Measurements from ENCODE around the gene ADCK1. TPM values are rescaled to one million over a fixed set of nuclear protein-coding genes. Genes with fewer than 3 reads are reported as not detected.

Gene ADCK1
- total RNA-seq, 4 donors from 2014 or later = 4.2 to 10.7 (median 6.2) TPM

DNA sequence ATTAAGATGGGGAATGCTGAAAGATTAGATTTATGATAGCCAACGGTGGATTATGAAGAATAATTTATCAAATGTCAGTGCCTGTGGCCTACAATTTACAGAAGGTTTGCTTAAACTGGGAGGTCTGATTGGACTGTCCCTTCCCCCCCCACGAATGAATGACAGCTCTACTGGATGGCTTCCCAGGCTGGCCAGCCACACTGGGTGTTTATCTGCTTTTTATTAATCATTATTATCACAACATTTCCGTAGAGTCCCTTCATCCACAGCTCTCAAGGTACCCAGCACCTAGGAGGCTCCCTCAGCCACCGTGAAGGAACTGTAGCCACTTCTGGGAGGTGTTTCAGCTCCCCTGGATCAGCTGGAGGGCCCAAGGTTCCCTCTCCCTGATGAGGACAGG is 78.9 kb downstream of the ADCK1 start:
- ATAC-seq (ENCODE audit: low FRiP score) (no peak), DNase-seq (ENCODE audit: low spot score) (no peak)
- TF ChIP-seq, protein P1, sequence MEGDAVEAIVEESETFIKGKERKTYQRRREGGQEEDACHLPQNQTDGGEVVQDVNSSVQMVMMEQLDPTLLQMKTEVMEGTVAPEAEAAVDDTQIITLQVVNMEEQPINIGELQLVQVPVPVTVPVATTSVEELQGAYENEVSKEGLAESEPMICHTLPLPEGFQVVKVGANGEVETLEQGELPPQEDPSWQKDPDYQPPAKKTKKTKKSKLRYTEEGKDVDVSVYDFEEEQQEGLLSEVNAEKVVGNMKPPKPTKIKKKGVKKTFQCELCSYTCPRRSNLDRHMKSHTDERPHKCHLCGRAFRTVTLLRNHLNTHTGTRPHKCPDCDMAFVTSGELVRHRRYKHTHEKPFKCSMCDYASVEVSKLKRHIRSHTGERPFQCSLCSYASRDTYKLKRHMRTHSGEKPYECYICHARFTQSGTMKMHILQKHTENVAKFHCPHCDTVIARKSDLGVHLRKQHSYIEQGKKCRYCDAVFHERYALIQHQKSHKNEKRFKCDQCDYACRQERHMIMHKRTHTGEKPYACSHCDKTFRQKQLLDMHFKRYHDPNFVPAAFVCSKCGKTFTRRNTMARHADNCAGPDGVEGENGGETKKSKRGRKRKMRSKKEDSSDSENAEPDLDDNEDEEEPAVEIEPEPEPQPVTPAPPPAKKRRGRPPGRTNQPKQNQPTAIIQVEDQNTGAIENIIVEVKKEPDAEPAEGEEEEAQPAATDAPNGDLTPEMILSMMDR (IDR thresholded peaks at IDR 0.05) = no peak

DNA sequence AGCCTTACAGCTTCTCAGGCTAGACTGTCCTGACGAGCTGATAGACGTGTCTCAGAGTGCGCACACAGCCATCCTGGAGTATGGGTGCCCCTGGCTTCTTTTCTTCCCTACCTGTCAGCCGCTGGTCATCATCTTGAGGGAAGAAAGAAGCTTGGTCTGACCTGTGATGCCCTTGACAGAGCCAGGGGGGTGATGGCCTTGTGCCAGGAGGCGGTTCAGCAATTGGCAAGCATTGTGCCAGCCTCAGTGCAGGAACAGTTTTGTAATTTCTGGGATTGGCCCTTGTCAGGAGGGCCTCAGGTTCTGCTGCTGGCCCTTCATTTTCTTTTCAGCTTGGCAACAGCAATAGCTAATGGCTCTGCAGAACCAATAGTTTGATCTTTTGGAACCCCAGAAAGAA is 80.1 kb downstream of the ADCK1 start:
- DNase-seq (ENCODE audit: low spot score) = no peak
- ATAC-seq (ENCODE audit: low FRiP score) = no peak
- TF ChIP-seq, protein P1 (IDR thresholded peaks at IDR 0.05) = no peak

DNA sequence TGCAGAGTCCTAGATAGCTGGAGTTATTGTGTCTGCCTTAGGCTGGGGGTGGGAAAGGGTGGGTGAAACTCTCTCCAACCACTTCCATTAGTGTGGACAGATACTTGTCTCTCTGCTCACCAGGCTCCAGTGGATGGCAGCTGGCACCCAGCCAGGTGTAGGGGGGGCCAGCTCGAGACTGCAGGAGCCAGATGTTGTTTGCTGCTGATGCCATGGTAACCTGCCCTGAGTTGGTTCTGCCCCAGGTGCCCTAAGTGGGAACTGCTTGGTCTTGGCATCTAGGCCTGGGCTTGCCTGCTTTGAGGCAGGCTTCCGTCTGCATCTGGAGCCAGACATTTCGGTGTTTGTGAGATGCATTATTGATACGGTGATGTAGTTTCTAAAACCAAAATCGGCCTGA is 82.2 kb downstream of the ADCK1 start:
- DNase-seq (ENCODE audit: low spot score) = no peak

DNA sequence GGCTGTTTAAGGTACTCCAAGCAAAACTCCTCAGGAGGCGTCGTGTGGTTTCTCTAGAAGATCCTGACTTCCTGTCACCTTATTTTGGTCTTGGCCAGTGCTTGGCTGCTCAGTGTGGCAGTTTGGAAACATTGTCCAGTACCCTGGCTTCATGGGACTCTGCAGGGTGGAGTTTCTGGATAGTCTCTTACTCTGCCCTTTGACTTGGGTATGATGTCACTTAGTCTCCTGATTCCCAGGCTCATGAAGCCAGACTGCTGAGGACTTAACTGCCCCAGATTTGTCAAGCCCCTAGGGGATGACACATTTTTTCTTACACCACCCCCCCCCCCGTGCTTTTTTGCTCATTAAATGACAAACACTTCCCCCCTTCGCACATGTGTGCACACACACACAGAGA is 82.7 kb downstream of the ADCK1 start:
- DNase-seq (ENCODE audit: low spot score) (no peak), ATAC-seq (ENCODE audit: low FRiP score) (no peak)
- TF ChIP-seq, protein P1 (IDR thresholded peaks at IDR 0.05) = no peak

More for the DNA sequence above, 82.2 kb downstream of the ADCK1 start:
- TF ChIP-seq, protein P1 (IDR thresholded peaks at IDR 0.05) = no peak
- no peak for ATAC-seq (ENCODE audit: low FRiP score)

DNA sequence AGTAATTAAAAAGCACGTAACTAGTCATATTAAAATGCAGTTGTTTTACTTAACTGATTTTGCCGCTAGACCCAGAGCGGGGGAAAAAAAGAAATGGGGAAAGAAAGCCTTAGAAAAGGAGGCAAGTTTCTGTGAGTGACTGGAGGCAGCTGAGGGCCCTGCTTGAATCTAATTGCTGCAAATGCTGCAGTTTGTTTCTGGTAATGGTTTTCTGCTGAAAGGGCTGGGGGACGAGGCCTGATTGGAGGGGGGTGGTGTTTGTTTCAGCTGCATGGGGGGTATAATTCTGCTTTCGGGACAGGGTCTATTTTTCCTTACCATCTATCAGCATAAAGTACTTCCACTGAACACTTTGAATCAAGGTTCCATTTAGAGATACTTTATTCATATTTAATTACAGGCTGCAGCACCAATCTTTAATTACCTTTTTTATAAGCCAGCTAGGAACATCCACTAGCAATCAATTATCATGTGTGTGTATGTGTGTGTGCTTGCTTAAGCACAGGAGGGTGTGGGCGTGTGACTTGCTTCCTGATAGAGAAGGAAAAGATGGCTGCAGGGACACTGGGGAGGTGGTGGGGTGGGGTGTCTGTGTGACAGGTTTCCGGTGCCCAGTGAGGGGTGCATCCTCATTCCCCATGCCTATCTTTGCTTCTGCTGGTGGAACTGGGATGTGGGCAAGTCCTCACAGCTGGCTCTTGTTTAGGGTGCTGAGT is 83.4 kb downstream of the ADCK1 start:
- no peak for DNase-seq (ENCODE audit: low spot score)
- TF ChIP-seq, protein P1 (IDR thresholded peaks at IDR 0.05) = no peak
- ATAC-seq (ENCODE audit: low FRiP score) = no peak

DNA sequence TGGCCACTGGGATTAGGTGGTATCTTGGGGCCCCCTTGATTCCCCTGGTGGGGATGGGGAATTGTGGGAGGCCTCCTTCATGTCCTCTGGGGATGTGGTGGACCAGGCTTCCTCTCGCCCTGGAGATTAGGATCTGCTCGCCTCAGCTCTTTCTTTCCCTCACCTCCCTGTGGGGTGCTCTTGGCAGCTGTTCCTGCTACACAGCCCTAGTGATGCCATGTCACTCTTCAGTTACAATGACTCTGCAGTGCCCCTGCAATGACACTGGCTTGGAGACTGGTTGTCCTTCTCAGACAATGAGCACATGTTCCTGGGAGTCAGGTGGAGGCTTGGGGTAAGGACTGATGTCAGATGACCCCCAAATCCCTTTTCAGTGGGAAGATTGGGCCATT is 83.9 kb downstream of the ADCK1 start:
- TF ChIP-seq, protein P1 (IDR thresholded peaks at IDR 0.05) = no peak
- ATAC-seq (ENCODE audit: low FRiP score) (no peak), DNase-seq (ENCODE audit: low spot score) (no peak)

DNA sequence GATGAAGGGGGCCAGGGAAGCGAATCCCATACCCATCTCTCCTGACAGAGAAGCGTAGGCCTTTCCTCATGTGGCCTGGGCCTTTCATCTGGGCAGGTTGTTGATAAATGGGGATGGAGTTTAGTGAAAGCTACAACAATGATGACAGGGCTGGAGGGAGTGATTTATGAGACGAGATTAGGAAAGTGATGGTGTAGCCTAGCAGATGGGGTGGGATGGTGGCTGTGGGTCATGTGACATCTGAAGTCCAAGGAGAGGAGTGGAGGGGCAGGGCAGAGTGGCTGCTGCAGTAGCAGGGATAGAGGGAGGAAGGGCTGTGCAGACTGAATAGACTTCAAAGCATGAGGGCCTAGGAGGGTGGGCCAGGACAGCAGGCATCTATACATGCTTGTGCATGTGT is 85.5 kb downstream of the ADCK1 start:
- TF ChIP-seq, protein P1 (IDR thresholded peaks at IDR 0.05) = no peak
- DNase-seq (ENCODE audit: low spot score) (no peak), ATAC-seq (ENCODE audit: low FRiP score) (no peak)

All from omental fat pad (tissue), 4 donors.